Mucosa of descending colon (tissue), 3 donors: ENCODE results near the gene PKDREJ. TPM values are rescaled to one million over a fixed set of nuclear protein-coding genes. Genes with fewer than 3 reads are reported as not detected.

Experiments
- ATAC-seq: fragments of 200-7000 bp; cut with Tn5 transposase; one replicate; pipeline ENCODE4 v1.9.1; 2020; ENCODE audit warnings: mild to moderate bottlenecking, moderate library complexity
- DNase-seq, 3 donors: peaks; one replicate each; pipeline ENCODE4 v3.0.0-alpha.2; 2020
- H3K36me3 ChIP-seq: fragments of 200-600 bp; one replicate; pipeline ENCODE4 v1.8.0; 2021; ENCODE audit warnings: low read depth, mild to moderate bottlenecking
- H3K4me1 ChIP-seq: fragments of 200-600 bp; one replicate; pipeline ENCODE4 v1.8.0; 2021; ENCODE audit warnings: low read depth, mild to moderate bottlenecking
- H3K4me3 ChIP-seq: fragments of 200-600 bp; one replicate; pipeline ENCODE4 v1.8.0; 2021; ENCODE audit warnings: mild to moderate bottlenecking
- H3K9me3 ChIP-seq: fragments of 200-600 bp; one replicate; pipeline ENCODE4 v1.8.0; 2021; ENCODE audit warnings: mild to moderate bottlenecking
- intact Hi-C, 2 donors: fragments of 100-400 bp; cut with DNase I in 1 of 2; cut with micrococcal nuclease in 1 of 2; formaldehyde crosslinking; loops; one replicate each; pipeline versions ENCODE4 v1.11.0 to v1.11.1; 2022; cut with DNase I, micrococcal nuclease
- total RNA-seq, 3 donors: library from RNA; stranded (reverse); fragmentation: NEBNext Ultra II Directional in 2 of 3; extraction: Animal tissue kit (Norgen Biotek cat#: 25700) in 2 of 3; gene quantifications; one replicate each; pipeline versions ENCODE4 v1.2.1 to v1.2.4, GENCODE V29; 2021 to 2023
- TF ChIP-seq, protein P1 (sequence below): fragments of 200-600 bp; IDR thresholded peaks from one replicate; pipeline ENCODE4 v1.8.0; 2022; ENCODE audit warnings: antibody characterized with exemption, mild to moderate bottlenecking
- donor health status: DM: no; HTN: no; CAD: no; lungs with moderate emphysema.
- donor health status: DM: no; HTN: no; CAD: no.
- donor health status: DM: no; HTN: yes; CAD: no.

Gene PKDREJ
- total RNA-seq, 3 donors from 2014 or later, result 0.35 to 0.75 (median 0.36) TPM

DNA sequence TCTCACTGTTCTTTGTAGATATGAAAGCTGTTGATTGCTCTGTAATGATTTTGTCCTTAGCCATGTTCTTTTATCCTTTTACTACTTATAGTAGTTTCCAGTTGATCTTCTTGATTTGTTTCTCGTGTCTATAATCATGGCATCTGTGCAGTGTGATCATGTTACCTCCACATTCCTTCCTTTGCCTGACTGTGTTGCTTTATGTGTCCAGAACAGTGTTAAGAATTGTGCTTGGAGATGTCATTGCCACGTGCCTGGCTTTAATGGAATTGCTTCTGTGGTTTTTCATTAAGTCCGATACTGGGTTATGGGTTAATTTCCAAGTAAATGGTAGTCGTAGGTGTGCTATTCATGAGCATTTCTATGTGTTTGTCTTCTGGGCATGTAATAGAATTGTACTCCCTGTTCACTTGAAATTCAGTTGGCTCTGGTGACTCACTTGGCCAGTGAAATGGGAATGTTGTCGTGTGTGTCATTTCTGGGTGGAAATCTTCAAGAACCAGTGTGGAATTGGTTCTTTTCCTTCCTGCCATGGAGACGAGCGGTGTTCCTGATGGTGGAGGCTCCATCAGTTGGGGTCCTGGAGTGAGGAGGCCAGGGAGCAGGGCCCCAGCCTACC lies 40.3 kb upstream of the PKDREJ start:
- no peaks in the 10 kb centered on the region for H3K9me3 ChIP-seq
- DNase-seq (no peak), ATAC-seq (no peak)
- no peaks in the 10 kb centered on the region for H3K36me3 ChIP-seq
- TF ChIP-seq, protein P1, sequence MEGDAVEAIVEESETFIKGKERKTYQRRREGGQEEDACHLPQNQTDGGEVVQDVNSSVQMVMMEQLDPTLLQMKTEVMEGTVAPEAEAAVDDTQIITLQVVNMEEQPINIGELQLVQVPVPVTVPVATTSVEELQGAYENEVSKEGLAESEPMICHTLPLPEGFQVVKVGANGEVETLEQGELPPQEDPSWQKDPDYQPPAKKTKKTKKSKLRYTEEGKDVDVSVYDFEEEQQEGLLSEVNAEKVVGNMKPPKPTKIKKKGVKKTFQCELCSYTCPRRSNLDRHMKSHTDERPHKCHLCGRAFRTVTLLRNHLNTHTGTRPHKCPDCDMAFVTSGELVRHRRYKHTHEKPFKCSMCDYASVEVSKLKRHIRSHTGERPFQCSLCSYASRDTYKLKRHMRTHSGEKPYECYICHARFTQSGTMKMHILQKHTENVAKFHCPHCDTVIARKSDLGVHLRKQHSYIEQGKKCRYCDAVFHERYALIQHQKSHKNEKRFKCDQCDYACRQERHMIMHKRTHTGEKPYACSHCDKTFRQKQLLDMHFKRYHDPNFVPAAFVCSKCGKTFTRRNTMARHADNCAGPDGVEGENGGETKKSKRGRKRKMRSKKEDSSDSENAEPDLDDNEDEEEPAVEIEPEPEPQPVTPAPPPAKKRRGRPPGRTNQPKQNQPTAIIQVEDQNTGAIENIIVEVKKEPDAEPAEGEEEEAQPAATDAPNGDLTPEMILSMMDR, result no peak
- H3K4me3 ChIP-seq, result no peak overlapping the region
- H3K4me1 ChIP-seq, result no peaks in the 10 kb centered on the region
- intact Hi-C loops, result no loop called here

DNA sequence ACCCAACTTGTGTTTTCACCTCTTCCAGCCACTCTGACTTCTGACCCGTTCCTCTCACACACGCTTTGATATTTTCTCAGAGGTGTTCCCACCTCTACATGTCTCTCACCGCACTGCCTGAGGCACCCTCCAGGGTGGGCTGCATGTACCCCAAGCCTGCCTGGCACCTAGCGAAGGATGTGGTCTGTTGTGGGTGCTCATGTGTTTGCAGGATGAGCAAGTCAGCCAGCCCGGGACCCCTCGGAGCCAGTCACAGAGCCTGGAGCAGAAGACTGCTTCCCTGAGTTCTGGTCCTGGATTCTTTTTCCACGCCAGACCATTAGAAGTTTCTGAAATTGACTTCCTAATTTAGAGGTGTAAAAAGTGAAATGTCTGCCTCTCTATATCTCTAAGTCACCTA lies 37.3 kb upstream of the PKDREJ start:
- Histone ChIP-seq H3K9me3 (no peaks in the 10 kb centered on the region), H3K4me1 (peaks cover 17% of the 10 kb centered on the region), H3K36me3 (no peaks in the 10 kb centered on the region), H3K4me3 (no peak overlapping the region)
- intact Hi-C loops, result no loop called here
- TF ChIP-seq, protein P1, result no peak
- ATAC-seq (no peak), DNase-seq (no peak)

DNA sequence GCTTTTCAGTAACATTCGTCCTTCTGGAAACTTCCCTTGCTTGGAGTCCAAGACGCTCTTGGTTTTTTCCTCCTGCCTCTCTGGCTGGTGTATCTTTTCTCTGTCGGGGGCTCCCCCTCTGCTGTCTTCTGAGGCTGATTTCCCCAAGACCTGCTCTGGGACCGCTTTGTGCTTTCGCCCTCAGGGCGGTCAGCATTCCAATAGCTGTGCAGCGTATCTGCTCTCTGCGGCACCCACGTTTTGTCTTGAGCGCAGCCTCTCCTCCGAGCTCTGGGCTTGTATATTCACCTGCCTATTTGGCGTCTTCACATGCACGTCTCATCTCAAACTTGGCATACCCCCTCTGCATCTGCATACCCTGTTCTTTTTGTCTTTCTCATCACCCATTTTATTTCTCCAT lies 36.0 kb upstream of the PKDREJ start:
- DNase-seq (no peak), ATAC-seq (no peak)
- Histone ChIP-seq H3K36me3 (no peaks in the 10 kb centered on the region), H3K4me1 (peaks cover 19% of the 10 kb centered on the region), H3K4me3 (no peak overlapping the region), H3K9me3 (no peaks in the 10 kb centered on the region)
- intact Hi-C loops, result loop anchor here in 1 of 2 donors (10.0 kb wide), 1 partner anchor 304 kb away; no protein-coding TSS in a partner anchor
- TF ChIP-seq, protein P1, result no peak

DNA sequence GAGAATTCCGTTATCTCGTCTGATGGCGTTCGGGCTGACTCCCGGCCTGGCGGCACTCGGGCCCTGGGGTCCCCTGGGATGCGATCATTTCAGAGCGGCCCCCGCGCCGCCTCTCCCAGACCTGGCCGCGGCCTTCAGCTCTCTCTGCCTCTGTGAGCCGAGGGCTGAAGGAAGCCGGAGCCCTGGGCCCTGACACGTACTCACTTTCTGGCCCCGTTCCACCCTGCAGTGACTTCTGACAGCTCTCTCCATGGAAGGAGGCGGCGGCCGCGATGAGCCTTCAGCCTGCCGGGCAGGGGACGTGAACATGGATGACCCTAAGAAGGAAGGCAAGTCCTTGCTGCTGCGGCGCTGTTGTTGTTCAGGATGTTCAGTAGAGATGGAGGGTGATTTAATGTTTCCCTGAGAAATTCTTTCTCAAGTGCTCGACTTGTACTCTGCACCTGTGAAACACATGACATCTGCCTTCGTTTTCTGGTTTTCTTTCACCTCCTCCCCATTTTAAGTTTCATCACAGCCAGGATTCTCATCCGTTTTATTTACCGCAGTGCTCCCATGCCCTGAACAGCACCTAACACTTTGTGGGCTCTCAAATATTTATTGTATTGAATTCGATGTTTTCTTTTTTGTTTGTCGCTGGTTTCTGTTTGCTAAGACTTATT lies 34.1 kb upstream of the PKDREJ start:
- peaks cover 4% of the 10 kb centered on the region for H3K36me3 ChIP-seq
- TF ChIP-seq, protein P1, result no peak
- no peaks in the 10 kb centered on the region for H3K9me3 ChIP-seq
- ATAC-seq, result peak; percentile 5
- H3K4me3 ChIP-seq, result no peak overlapping the region
- intact Hi-C loops, result loop anchor here in 1 of 2 donors (10.0 kb wide), 1 partner anchor 302 kb away; no protein-coding TSS in a partner anchor
- H3K4me1 ChIP-seq, result peaks cover 19% of the 10 kb centered on the region
- peak in 1 of 3 donors; percentile 31 for DNase-seq

- DNase-seq (peak; percentile 98 to 99 (median 98)), ATAC-seq (peak; percentile 97)
- peaks cover 19% of the 10 kb centered on the region for H3K4me1 ChIP-seq
- intact Hi-C loops, result loop anchor here in 1 of 2 donors (10.0 kb wide), 1 partner anchor 302 kb away; no protein-coding TSS in a partner anchor
- peak within 1 kb of the TSS; percentile 22 for H3K4me3 ChIP-seq
- peaks cover 9% of the 10 kb centered on the region for H3K36me3 ChIP-seq
- TF ChIP-seq, protein P1, result peak; percentile 40
- H3K9me3 ChIP-seq, result no peaks in the 10 kb centered on the region
These were observed 33.4 kb upstream of the PKDREJ start, which contains the start of gene GTSE1 for GRCh38 chr22:46296257-46297150. TSS of gene GTSE1 (plus strand) at chr22:46296870. CDS start at chr22:46297401, 531 bp downstream.
